GM19099 (cell line): Measurements from ENCODE around the gene UBE2D4.

Experiments used
- POLR2A ChIP-seq: IDR thresholded peaks from 3 replicates; pipeline ENCODE4 v1.6.1; 2011; ENCODE audit warnings: low read depth; ENCODE audit not compliant: insufficient read length; ENCODE audit errors: extremely low read depth

The UBE2D4 gene

GRCh38 chr7:43925984-43926797, at the start of gene UBE2D4:
TSS of gene UBE2D4 (plus strand) at chr7:43926436. CDS start at chr7:43926533, 97 bp downstream.
- TF ChIP-seq POLR2A, result peak; percentile 98

- TF ChIP-seq POLR2A, result no peak
Measured at GRCh38 chr7:43876976-43877745, 49.1 kb upstream of the UBE2D4 start.

- TF ChIP-seq POLR2A, result no peak
Measured at GRCh38 chr7:43877968-43878864, 48.0 kb upstream of the UBE2D4 start.

- TF ChIP-seq POLR2A, result no peak
Measured at GRCh38 chr7:43878867-43879266, 47.4 kb upstream of the UBE2D4 start.

- TF ChIP-seq POLR2A, result no peak
Measured at GRCh38 chr7:43879477-43879876, 46.8 kb upstream of the UBE2D4 start.

- TF ChIP-seq POLR2A, result no peak
Measured at GRCh38 chr7:43880596-43880995, 45.6 kb upstream of the UBE2D4 start.

GRCh38 chr7:43884209-43884608, 42.0 kb upstream of the UBE2D4 start:
- no peak for TF ChIP-seq POLR2A

- TF ChIP-seq POLR2A, result no peak
Measured at GRCh38 chr7:43884617-43885016, 41.6 kb upstream of the UBE2D4 start.

GRCh38 chr7:43888993-43889945, 37.0 kb upstream of the UBE2D4 start:
- no peak for TF ChIP-seq POLR2A

- no peak for TF ChIP-seq POLR2A
Measured at GRCh38 chr7:43890468-43890867, 35.8 kb upstream of the UBE2D4 start.

- TF ChIP-seq POLR2A, result no peak
Measured at GRCh38 chr7:43891069-43891955, 34.9 kb upstream of the UBE2D4 start.

- TF ChIP-seq POLR2A, result no peak
Measured at GRCh38 chr7:43895847-43896415, 30.3 kb upstream of the UBE2D4 start.
